Fibroblast of pulmonary artery (primary cell): ENCODE results near the gene ADARB2.
"Not testable (repeated sequence)": the region's sequence is repeated elsewhere in the genome, so short reads cannot be mapped to it uniquely, and the experiment has no call there.

Experiments
- DNase-seq: peaks from one replicate; pipeline ENCODE4 v3.0.0-alpha.2; 2010; ENCODE audit warnings: low read depth
- H3K4me3 ChIP-seq: replicated peaks from 2 replicates; pipeline ENCODE4 v1.5.1; 2011; ENCODE audit warnings: low read depth, mild to moderate bottlenecking, control low read depth, low read length, moderate library complexity
- CTCF ChIP-seq: IDR thresholded peaks from 2 replicates; pipeline ENCODE4 v1.5.1; 2011; ENCODE audit warnings: mild to moderate bottlenecking, control low read depth, low read length, inconsistent platforms; ENCODE audit errors: missing control alignments

Gene ADARB2

GRCh38 chr10:1256432-1256725, 480.9 kb downstream of the ADARB2 start:
- DNase-seq: no peak
- no peak overlapping the region for H3K4me3 ChIP-seq
- no peak for TF ChIP-seq CTCF

- H3K4me3 ChIP-seq: no peak overlapping the region
- DNase-seq: no peak
- no peak for TF ChIP-seq CTCF
These were observed 481.5 kb downstream of the ADARB2 start for GRCh38 chr10:1255600-1256431.

GRCh38 chr10:1255118-1255517, 482.2 kb downstream of the ADARB2 start:
- no peak overlapping the region for H3K4me3 ChIP-seq
- DNase-seq: no peak
- TF ChIP-seq CTCF: no peak

- DNase-seq: no peak
- TF ChIP-seq CTCF: no peak
- no peak overlapping the region for H3K4me3 ChIP-seq
These were observed 483.6 kb downstream of the ADARB2 start for GRCh38 chr10:1253523-1254353.

- DNase-seq: no peak
- H3K4me3 ChIP-seq: no peak overlapping the region
- TF ChIP-seq CTCF: no peak
These were observed 485.6 kb downstream of the ADARB2 start for GRCh38 chr10:1251769-1252168.

GRCh38 chr10:1249142-1249920, 488.0 kb downstream of the ADARB2 start:
- DNase-seq: no peak
- no peak overlapping the region for H3K4me3 ChIP-seq
- no peak for TF ChIP-seq CTCF

GRCh38 chr10:1248262-1248630, 489.1 kb downstream of the ADARB2 start:
- H3K4me3 ChIP-seq, DNase-seq: not testable (repeated sequence)
